ENCODE measurements around the gene GSX2.
"Not testable (repeated sequence)": the region's sequence is repeated elsewhere in the genome, so short reads cannot be mapped to it uniquely, and the experiment has no call there.

GSX2 gene

GRCh38 chr4:54101190-54102041, 1.5 kb downstream of the GSX2 start:
- Histone ChIP-seq H3K36me3 (ENCODE audit: insufficient read depth, low read length) (no peaks in the 10 kb centered on the region), H3K9me3 (ENCODE audit: low read length) (no peaks in the 10 kb centered on the region), H3K4me1 (ENCODE audit: insufficient read depth, low read length) (peaks cover 38% of the 10 kb centered on the region), H2AFZ (ENCODE audit: low read depth, low read length) (no peak overlapping the region), H3K27me3 (ENCODE audit: insufficient read depth, low read length) (peaks cover 95% of the 10 kb centered on the region), H3K4me3 (ENCODE audit: low read length) (no peak overlapping the region)

- peaks cover 96% of the 10 kb centered on the region for H3K27me3 ChIP-seq (ENCODE audit: insufficient read depth, low read length)
- H3K4me3 ChIP-seq (ENCODE audit: low read length): no peak overlapping the region
- H2AFZ ChIP-seq (ENCODE audit: low read depth, low read length): no peak overlapping the region
- H3K4me1 ChIP-seq (ENCODE audit: insufficient read depth, low read length): peaks cover 33% of the 10 kb centered on the region
- H3K9me3 ChIP-seq (ENCODE audit: low read length): no peaks in the 10 kb centered on the region
- H3K36me3 ChIP-seq (ENCODE audit: insufficient read depth, low read length): no peaks in the 10 kb centered on the region
Measured at GRCh38 chr4:54102531-54103106, 2.7 kb downstream of the GSX2 start.

GRCh38 chr4:54103190-54103574, 3.2 kb downstream of the GSX2 start:
- no peaks in the 10 kb centered on the region for H3K9me3 ChIP-seq (ENCODE audit: low read length)
- no peak overlapping the region for H2AFZ ChIP-seq (ENCODE audit: low read depth, low read length)
- peaks cover 95% of the 10 kb centered on the region for H3K27me3 ChIP-seq (ENCODE audit: insufficient read depth, low read length)
- H3K36me3 ChIP-seq (ENCODE audit: insufficient read depth, low read length): no peaks in the 10 kb centered on the region
- H3K4me3 ChIP-seq (ENCODE audit: low read length): no peak overlapping the region
- H3K4me1 ChIP-seq (ENCODE audit: insufficient read depth, low read length): peaks cover 33% of the 10 kb centered on the region

- Histone ChIP-seq H3K9me3 (ENCODE audit: low read length) (no peaks in the 10 kb centered on the region), H3K4me3 (ENCODE audit: low read length) (no peak overlapping the region), H3K27me3 (ENCODE audit: insufficient read depth, low read length) (peaks cover 96% of the 10 kb centered on the region), H2AFZ (ENCODE audit: low read depth, low read length) (no peak overlapping the region), H3K4me1 (ENCODE audit: insufficient read depth, low read length) (peaks cover 34% of the 10 kb centered on the region), H3K36me3 (ENCODE audit: insufficient read depth, low read length) (no peaks in the 10 kb centered on the region)
Measured at GRCh38 chr4:54104907-54105306, 4.9 kb downstream of the GSX2 start.

- H3K36me3 ChIP-seq (ENCODE audit: insufficient read depth, low read length): no peaks in the 10 kb centered on the region
- H2AFZ ChIP-seq (ENCODE audit: low read depth, low read length): no peak overlapping the region
- H3K27me3 ChIP-seq (ENCODE audit: insufficient read depth, low read length): peaks cover 88% of the 10 kb centered on the region
- H3K4me3 ChIP-seq (ENCODE audit: low read length): no peak overlapping the region
- H3K4me1 ChIP-seq (ENCODE audit: insufficient read depth, low read length): peaks cover 23% of the 10 kb centered on the region
- H3K9me3 ChIP-seq (ENCODE audit: low read length): no peaks in the 10 kb centered on the region
Measured at GRCh38 chr4:54107951-54108748, 8.2 kb downstream of the GSX2 start.

- Histone ChIP-seq H3K36me3 (ENCODE audit: insufficient read depth, low read length) (no peaks in the 10 kb centered on the region), H3K4me1 (ENCODE audit: insufficient read depth, low read length) (peaks cover 15% of the 10 kb centered on the region), H3K9me3 (ENCODE audit: low read length) (no peaks in the 10 kb centered on the region), H3K4me3 (ENCODE audit: low read length) (no peak overlapping the region), H3K27me3 (ENCODE audit: insufficient read depth, low read length) (peaks cover 76% of the 10 kb centered on the region), H2AFZ (ENCODE audit: low read depth, low read length) (no peak overlapping the region)
Measured at GRCh38 chr4:54109241-54110018, 9.5 kb downstream of the GSX2 start.

GRCh38 chr4:54110019-54110416, 10.1 kb downstream of the GSX2 start:
- Histone ChIP-seq H3K4me1 (ENCODE audit: insufficient read depth, low read length) (peaks cover 15% of the 10 kb centered on the region), H3K4me3 (ENCODE audit: low read length) (no peak overlapping the region), H3K36me3 (ENCODE audit: insufficient read depth, low read length) (no peaks in the 10 kb centered on the region), H2AFZ (ENCODE audit: low read depth, low read length) (no peak overlapping the region), H3K27me3 (ENCODE audit: insufficient read depth, low read length) (peaks cover 70% of the 10 kb centered on the region), H3K9me3 (ENCODE audit: low read length) (no peaks in the 10 kb centered on the region)

- not testable (repeated sequence) for H2AFZ ChIP-seq (ENCODE audit: low read depth, low read length); H3K36me3 ChIP-seq (ENCODE audit: insufficient read depth, low read length); H3K4me3 ChIP-seq (ENCODE audit: low read length); H3K9me3 ChIP-seq (ENCODE audit: low read length)
- Histone ChIP-seq H3K4me1 (ENCODE audit: insufficient read depth, low read length) (peaks cover 13% of the 10 kb centered on the region), H3K27me3 (ENCODE audit: insufficient read depth, low read length) (peaks cover 42% of the 10 kb centered on the region)
Measured at GRCh38 chr4:54113206-54113605, 13.2 kb downstream of the GSX2 start.

- H3K9me3 ChIP-seq (ENCODE audit: low read length); H2AFZ ChIP-seq (ENCODE audit: low read depth, low read length); H3K4me1 ChIP-seq (ENCODE audit: insufficient read depth, low read length); H3K36me3 ChIP-seq (ENCODE audit: insufficient read depth, low read length); H3K4me3 ChIP-seq (ENCODE audit: low read length): not testable (repeated sequence)
- H3K27me3 ChIP-seq (ENCODE audit: insufficient read depth, low read length): peaks cover 12% of the 10 kb centered on the region
Measured at GRCh38 chr4:54116246-54116645, 16.3 kb downstream of the GSX2 start.

GRCh38 chr4:54118850-54119589, 19.1 kb downstream of the GSX2 start:
- no peaks in the 10 kb centered on the region for H3K4me1 ChIP-seq (ENCODE audit: insufficient read depth, low read length)
- no peaks in the 10 kb centered on the region for H3K9me3 ChIP-seq (ENCODE audit: low read length)
- peaks cover 2% of the 10 kb centered on the region for H3K27me3 ChIP-seq (ENCODE audit: insufficient read depth, low read length)
- H3K36me3 ChIP-seq (ENCODE audit: insufficient read depth, low read length): no peaks in the 10 kb centered on the region
- H2AFZ ChIP-seq (ENCODE audit: low read depth, low read length): no peak overlapping the region
- no peak overlapping the region for H3K4me3 ChIP-seq (ENCODE audit: low read length)

GRCh38 chr4:54120518-54120917, 20.6 kb downstream of the GSX2 start:
- H3K4me1 ChIP-seq (ENCODE audit: insufficient read depth, low read length): no peaks in the 10 kb centered on the region
- H2AFZ ChIP-seq (ENCODE audit: low read depth, low read length): no peak overlapping the region
- no peaks in the 10 kb centered on the region for H3K9me3 ChIP-seq (ENCODE audit: low read length)
- no peak overlapping the region for H3K4me3 ChIP-seq (ENCODE audit: low read length)
- H3K27me3 ChIP-seq (ENCODE audit: insufficient read depth, low read length): peaks cover 2% of the 10 kb centered on the region
- H3K36me3 ChIP-seq (ENCODE audit: insufficient read depth, low read length): no peaks in the 10 kb centered on the region

GRCh38 chr4:54127660-54128059, 27.7 kb downstream of the GSX2 start:
- H3K9me3 ChIP-seq (ENCODE audit: low read length): no peaks in the 10 kb centered on the region
- no peaks in the 10 kb centered on the region for H3K36me3 ChIP-seq (ENCODE audit: insufficient read depth, low read length)
- no peaks in the 10 kb centered on the region for H3K4me1 ChIP-seq (ENCODE audit: insufficient read depth, low read length)
- no peak overlapping the region for H2AFZ ChIP-seq (ENCODE audit: low read depth, low read length)
- H3K27me3 ChIP-seq (ENCODE audit: insufficient read depth, low read length): no peaks in the 10 kb centered on the region
- no peak overlapping the region for H3K4me3 ChIP-seq (ENCODE audit: low read length)
